Chondrocyte (in vitro differentiated cells): Measurements from ENCODE around the gene MYDGF. TPM values are rescaled to one million over a fixed set of nuclear protein-coding genes. Genes with fewer than 3 reads are reported as not detected.

Experiments
- DNase-seq: peaks from one replicate; pipeline ENCODE4 v3.0.0; 2021; ENCODE audit warnings: mixed read lengths, low spot score
- H3K27ac Mint-ChIP-seq: one replicate; pipeline ENCODE4 v1.8.0; 2021; ENCODE audit warnings: mild to moderate bottlenecking, moderate library complexity, mixed read lengths; ENCODE audit not compliant: unreplicated experiment
- H3K27me3 Mint-ChIP-seq: 2 replicates; pipeline ENCODE4 v1.8.0; 2021; ENCODE audit warnings: low read depth, mixed read lengths
- H3K36me3 Mint-ChIP-seq: 2 replicates; pipeline ENCODE4 v1.8.0; 2021; ENCODE audit warnings: low read depth, mixed read lengths
- H3K4me1 Mint-ChIP-seq: 2 replicates; pipeline ENCODE4 v1.8.0; 2021; ENCODE audit warnings: low read depth, mild to moderate bottlenecking, mixed read lengths
- H3K4me3 Mint-ChIP-seq: one replicate; pipeline ENCODE4 v1.8.0; 2021; ENCODE audit warnings: mild to moderate bottlenecking, moderate library complexity, mixed read lengths; ENCODE audit not compliant: unreplicated experiment
- H3K9me3 Mint-ChIP-seq: 2 replicates; pipeline ENCODE4 v1.8.0; 2021; ENCODE audit warnings: low read depth, mixed read lengths
- CTCF ChIP-seq: fragments of 200-600 bp; sonication (generic); IDR thresholded peaks from 2 replicates; pipeline ENCODE4 v1.5.0; 2021; ENCODE audit warnings: antibody characterized with exemption, mild to moderate bottlenecking, moderate library complexity
- total RNA-seq: library from RNA; stranded (reverse); gene quantifications from 3 replicates; pipeline ENCODE4 v1.2.1, GENCODE V29; 2021

Gene MYDGF
- total RNA-seq, 1 donor from 2014 or later: 124 TPM

DNA sequence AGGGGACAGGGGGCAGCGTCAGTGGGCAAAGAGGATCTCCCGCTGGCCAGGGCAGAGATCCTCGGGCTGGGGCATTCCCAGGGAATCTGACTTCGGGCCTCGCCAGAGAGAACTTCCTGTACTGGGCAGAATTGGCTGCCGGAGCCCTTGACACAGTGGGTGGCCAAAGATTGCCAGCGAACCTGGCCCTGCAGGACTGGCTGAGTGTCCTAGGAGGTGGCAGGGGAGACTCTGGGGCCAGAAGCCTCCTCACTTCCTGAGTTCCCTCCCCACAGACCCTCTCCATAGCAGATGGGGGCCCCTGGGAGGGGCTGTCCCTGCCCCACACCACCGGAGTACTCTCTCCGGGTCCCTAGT is 34.2 kb upstream of the MYDGF start:
- peaks cover 25% of the 10 kb centered on the region for H3K36me3 Mint-ChIP-seq
- H3K27ac Mint-ChIP-seq: no peak overlapping the region
- no peaks in the 10 kb centered on the region for H3K9me3 Mint-ChIP-seq
- H3K27me3 Mint-ChIP-seq: no peaks in the 10 kb centered on the region
- no peak overlapping the region for H3K4me3 Mint-ChIP-seq
- H3K4me1 Mint-ChIP-seq: peaks cover 27% of the 10 kb centered on the region
- DNase-seq: no peak
- no peak for TF ChIP-seq CTCF

- Mint-ChIP-seq H3K4me1 (peaks cover 24% of the 10 kb centered on the region), H3K27me3 (no peaks in the 10 kb centered on the region), H3K27ac (no peak overlapping the region), H3K36me3 (peaks cover 26% of the 10 kb centered on the region), H3K9me3 (no peaks in the 10 kb centered on the region), H3K4me3 (no peak overlapping the region)
- DNase-seq: no peak
- TF ChIP-seq CTCF: no peak
Observed at GRCh38 chr19:4703671-4704316, 33.7 kb upstream of the MYDGF start.

- H3K9me3 Mint-ChIP-seq: no peaks in the 10 kb centered on the region
- H3K36me3 Mint-ChIP-seq: peaks cover 26% of the 10 kb centered on the region
Observed at GRCh38 chr19:4702764-4703163, 32.6 kb upstream of the MYDGF start.

GRCh38 chr19:4701557-4701956 is 31.4 kb upstream of the MYDGF start:
- Mint-ChIP-seq H3K27ac (no peak overlapping the region), H3K4me1 (peaks cover 16% of the 10 kb centered on the region), H3K9me3 (no peaks in the 10 kb centered on the region), H3K4me3 (no peak overlapping the region), H3K27me3 (no peaks in the 10 kb centered on the region), H3K36me3 (peaks cover 29% of the 10 kb centered on the region)
- no peak for DNase-seq
- TF ChIP-seq CTCF: no peak

More at GRCh38 chr19:4702764-4703163, 32.6 kb upstream of the MYDGF start:
- H3K27me3 Mint-ChIP-seq: no peaks in the 10 kb centered on the region
- TF ChIP-seq CTCF: no peak
- peaks cover 15% of the 10 kb centered on the region for H3K4me1 Mint-ChIP-seq
- H3K4me3 Mint-ChIP-seq: no peak overlapping the region
- no peak for DNase-seq
- no peak overlapping the region for H3K27ac Mint-ChIP-seq

DNA sequence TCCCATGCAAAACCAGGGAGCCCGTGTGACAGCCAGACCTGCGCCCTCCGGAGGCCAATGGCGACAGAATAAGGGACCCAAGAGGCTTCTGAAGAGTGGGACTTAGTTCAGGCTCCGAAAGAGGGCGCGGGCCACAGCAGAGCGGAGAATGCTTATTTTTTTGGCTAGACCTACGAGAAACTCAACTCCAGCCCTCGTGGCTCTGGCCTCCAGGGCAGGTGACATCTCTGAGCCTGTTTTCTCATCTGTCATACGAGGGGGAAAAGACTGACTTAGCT is 30.5 kb upstream of the MYDGF start:
- Mint-ChIP-seq H3K36me3 (peaks cover 29% of the 10 kb centered on the region), H3K4me1 (peaks cover 22% of the 10 kb centered on the region), H3K9me3 (no peaks in the 10 kb centered on the region), H3K27me3 (no peaks in the 10 kb centered on the region), H3K27ac (no peak overlapping the region), H3K4me3 (no peak overlapping the region)
- peak; percentile 12 for TF ChIP-seq CTCF
- peak; percentile 65 for DNase-seq
